HG02885 (cell line): Measurements from ENCODE around the gene PCDHB16.
"Not testable (repeated sequence)": the region's sequence is repeated elsewhere in the genome, so short reads cannot be mapped to it uniquely, and the experiment has no call there.

Experiments
- ATAC-seq: cut with Tn5 transposase; IDR thresholded peaks from one replicate; pipeline ENCODE4 v1.9.1; 2021; ENCODE audit warnings: mild to moderate bottlenecking; ENCODE audit not compliant: unreplicated experiment, poor library complexity

PCDHB16 gene

DNA sequence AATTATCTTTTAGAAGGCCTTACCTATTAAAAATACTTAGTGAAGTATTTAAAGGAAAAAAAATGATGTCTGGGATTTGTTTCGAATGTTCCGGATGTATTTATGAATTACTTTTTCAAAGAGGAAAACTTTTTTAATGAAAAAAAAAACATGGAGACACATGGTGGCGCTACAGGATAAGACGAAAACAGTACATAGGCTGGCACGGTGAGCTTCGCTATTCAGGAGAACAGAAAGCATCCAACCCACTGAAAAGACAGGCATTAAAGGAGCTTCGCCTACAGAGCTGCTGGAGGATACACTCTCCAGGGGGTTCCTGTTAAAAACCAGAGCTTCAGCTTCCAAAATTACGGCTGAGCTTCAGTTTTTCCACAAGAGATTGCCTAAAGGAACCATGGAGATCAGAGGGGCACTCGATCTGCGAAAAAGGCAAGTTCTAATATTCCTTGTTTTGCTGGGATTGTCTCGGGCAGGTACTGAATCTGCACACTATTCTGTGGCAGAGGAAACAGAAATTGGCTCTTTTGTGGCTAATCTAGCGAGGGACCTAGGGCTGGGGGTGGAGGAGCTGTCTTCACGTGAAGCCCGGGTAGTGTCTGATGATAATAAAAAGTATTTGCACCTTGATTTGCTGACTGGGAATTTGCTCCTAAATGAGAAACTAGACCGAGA lies 41.1 kb downstream of the PCDHB16 start, which contains the start of gene PCDHB14:
TSS of gene PCDHB14 (plus strand) at position 232 of the 672 bp plus-strand sequence. CDS start at position 395, 163 bp downstream.
- no peak for ATAC-seq

DNA sequence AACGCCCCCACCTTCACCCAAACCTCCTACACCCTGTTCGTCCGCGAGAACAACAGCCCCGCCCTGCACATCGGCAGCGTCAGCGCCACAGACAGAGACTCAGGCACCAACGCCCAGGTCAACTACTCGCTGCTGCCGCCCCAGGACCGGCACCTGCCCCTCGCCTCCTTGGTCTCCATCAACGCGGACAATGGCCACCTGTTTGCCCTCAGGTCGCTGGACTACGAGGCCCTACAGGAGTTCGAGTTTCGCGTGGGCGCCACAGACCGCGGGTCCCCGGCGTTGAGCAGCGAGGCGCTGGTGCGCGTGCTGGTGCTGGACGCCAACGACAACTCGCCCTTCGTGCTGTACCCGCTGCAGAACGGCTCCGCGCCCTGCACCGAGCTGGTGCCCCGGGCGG lies 42.7 kb downstream of the PCDHB16 start:
- not testable (repeated sequence) for ATAC-seq

DNA sequence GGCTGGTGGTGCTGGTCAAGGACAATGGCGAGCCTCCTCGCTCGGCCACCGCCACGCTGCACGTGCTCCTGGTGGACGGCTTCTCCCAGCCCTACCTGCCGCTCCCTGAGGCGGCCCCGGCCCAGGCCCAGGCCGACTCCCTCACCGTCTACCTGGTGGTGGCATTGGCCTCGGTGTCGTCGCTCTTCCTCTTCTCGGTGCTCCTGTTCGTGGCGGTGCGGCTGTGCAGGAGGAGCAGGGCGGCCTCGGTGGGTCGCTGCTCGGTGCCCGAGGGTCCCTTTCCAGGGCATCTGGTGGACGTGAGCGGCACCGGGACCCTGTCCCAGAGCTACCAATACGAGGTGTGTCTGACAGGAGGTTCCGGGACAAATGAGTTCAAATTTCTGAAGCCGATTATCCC lies 43.2 kb downstream of the PCDHB16 start:
- not testable (repeated sequence) for ATAC-seq

- ATAC-seq, result no peak
These were observed 52.0 kb downstream of the PCDHB16 start for GRCh38 chr5:141234109-141234667.
